ENCODE measurements around the gene PARP1. TPM values are rescaled to one million over a fixed set of nuclear protein-coding genes. Genes with fewer than 3 reads are reported as not detected.

Gene PARP1
- total RNA-seq, 2 experiments from 2014 or later = 532 to 594 TPM

GRCh38 chr1:226314055-226314454 lies 93.8 kb downstream of the PARP1 start:
- BruUV-seq (replicated peaks) = no TSS peak
- ChIA-PET CTCF (ENCODE audit: unreplicated experiment) (no interaction called here), POLR2A (interaction anchor here (0.5 to 1.0 kb wide), 4 partner anchors 10 to 82 kb away, joined by 3 to 6 read pairs (median 4); no protein-coding TSS in a partner anchor)
- no peaks in the 10 kb centered on the region for H3K36me3 ChIP-seq (ENCODE audit: insufficient read depth, low read length)
- TF ChIP-seq CTCF (conservative IDR thresholded peaks at IDR 0.05; ENCODE audit: low read length) = no peak
- TF ChIP-seq EZH2phosphoT487 (IDR thresholded peaks at IDR 0.05; ENCODE audit: borderline replicate concordance, low read depth, low read length) = no peak
- H3K4me1 ChIP-seq (ENCODE audit: insufficient read depth, low read length, poor library complexity, severe bottlenecking) = peaks cover 16% of the 10 kb centered on the region
- DNase-seq (ENCODE audit: low spot score) = no peak
- no peak overlapping the region for H2AFZ ChIP-seq (ENCODE audit: low read length)
- no peak overlapping the region for H3K4me3 ChIP-seq (ENCODE audit: low read depth, low read length, poor library complexity, severe bottlenecking)
- no peaks in the 10 kb centered on the region for H4K20me1 ChIP-seq (ENCODE audit: insufficient read depth, low read length)
- H3K9me3 ChIP-seq (ENCODE audit: low read length) = 0 out of 2 replicates have a peak, but pooled peaks cover 6% of the 10 kb centered on the region
- no peak overlapping the region for H3K4me2 ChIP-seq (ENCODE audit: low read length)
- intact Hi-C loops (cut with micrococcal nuclease; ENCODE audit: unreplicated experiment) = no loop called here
- H3K9me2 ChIP-seq (ENCODE audit: insufficient read depth, low read length) = no peaks in the 10 kb centered on the region
- H3K79me2 ChIP-seq (ENCODE audit: insufficient read depth, low read depth, low read length) = no peaks in the 10 kb centered on the region
- H3K27ac ChIP-seq (ENCODE audit: low read depth, low read length, poor library complexity, severe bottlenecking) = no peak overlapping the region

GRCh38 chr1:226312065-226312464 lies 95.8 kb downstream of the PARP1 start:
- Histone ChIP-seq H3K4me1 (ENCODE audit: insufficient read depth, low read length, poor library complexity, severe bottlenecking) (peaks cover 26% of the 10 kb centered on the region), H3K36me3 (ENCODE audit: insufficient read depth, low read length) (no peaks in the 10 kb centered on the region), H3K79me2 (ENCODE audit: insufficient read depth, low read depth, low read length) (peaks cover 18% of the 10 kb centered on the region), H3K27ac (ENCODE audit: low read depth, low read length, poor library complexity, severe bottlenecking) (no peak overlapping the region), H3K4me3 (ENCODE audit: low read depth, low read length, poor library complexity, severe bottlenecking) (no peak overlapping the region), H3K9me3 (ENCODE audit: low read length) (0 out of 2 replicates have a peak, but pooled peaks cover 6% of the 10 kb centered on the region), H4K20me1 (ENCODE audit: insufficient read depth, low read length) (no peaks in the 10 kb centered on the region), H3K4me2 (ENCODE audit: low read length) (no peak overlapping the region), H2AFZ (ENCODE audit: low read length) (no peak overlapping the region), H3K9me2 (ENCODE audit: insufficient read depth, low read length) (no peaks in the 10 kb centered on the region)
- TF ChIP-seq CTCF (conservative IDR thresholded peaks at IDR 0.05; ENCODE audit: low read length) (no peak), EZH2phosphoT487 (IDR thresholded peaks at IDR 0.05; ENCODE audit: borderline replicate concordance, low read depth, low read length) (no peak)
- BruUV-seq (replicated peaks) = no TSS peak
- CTCF ChIA-PET (ENCODE audit: unreplicated experiment) = no interaction called here
- DNase-seq (ENCODE audit: low spot score) = no peak
- POLR2A ChIA-PET = interaction anchor here (0.7 to 0.8 kb wide), 3 partner anchors 21 to 42 kb away, joined by 3 read pairs; no protein-coding TSS in a partner anchor
- intact Hi-C loops (cut with micrococcal nuclease; ENCODE audit: unreplicated experiment) = no loop called here

GRCh38 chr1:226311376-226311775 lies 96.5 kb downstream of the PARP1 start:
- Histone ChIP-seq H4K20me1 (ENCODE audit: insufficient read depth, low read length) (no peaks in the 10 kb centered on the region), H3K36me3 (ENCODE audit: insufficient read depth, low read length) (peaks cover 1% of the 10 kb centered on the region; the same call in 1 of the 2 replicates), H3K4me2 (ENCODE audit: low read length) (no peak overlapping the region), H3K27ac (ENCODE audit: low read depth, low read length, poor library complexity, severe bottlenecking) (no peak overlapping the region), H3K4me1 (ENCODE audit: insufficient read depth, low read length, poor library complexity, severe bottlenecking) (peaks cover 32% of the 10 kb centered on the region), H3K9me2 (ENCODE audit: insufficient read depth, low read length) (no peaks in the 10 kb centered on the region), H3K79me2 (ENCODE audit: insufficient read depth, low read depth, low read length) (peaks cover 25% of the 10 kb centered on the region), H2AFZ (ENCODE audit: low read length) (no peak overlapping the region), H3K4me3 (ENCODE audit: low read depth, low read length, poor library complexity, severe bottlenecking) (no peak overlapping the region), H3K9me3 (ENCODE audit: low read length) (0 out of 2 replicates have a peak, but pooled peaks cover 6% of the 10 kb centered on the region)
- no peak for DNase-seq (ENCODE audit: low spot score)
- TF ChIP-seq CTCF (conservative IDR thresholded peaks at IDR 0.05; ENCODE audit: low read length) (no peak), EZH2phosphoT487 (IDR thresholded peaks at IDR 0.05; ENCODE audit: borderline replicate concordance, low read depth, low read length) (no peak)
- CTCF ChIA-PET (ENCODE audit: unreplicated experiment) = interaction anchor here (0.6 to 3.1 kb wide), 3 partner anchors 10 to 119 kb away, joined by 3 to 11 read pairs (median 3); no protein-coding TSS in a partner anchor
- no TSS peak for BruUV-seq (replicated peaks)
- POLR2A ChIA-PET = interaction anchor here (0.6 to 0.8 kb wide), 5 partner anchors 12 to 815 kb away, joined by 3 to 5 read pairs (median 3); no protein-coding TSS in a partner anchor
- intact Hi-C loops (cut with micrococcal nuclease; ENCODE audit: unreplicated experiment) = no loop called here
